Hepatocyte (in vitro differentiated cells): ENCODE results near the gene LIN7C.

Experiments
- CTCF ChIP-seq: fragments of 200-600 bp; sonication (generic); IDR thresholded peaks from 2 replicates; pipeline ENCODE4 v1.5.1; 2016; ENCODE audit warnings: antibody characterized with exemption, mild to moderate bottlenecking; ENCODE audit not compliant: poor library complexity
- EZH2 ChIP-seq: fragments of 200-600 bp; sonication (generic); IDR thresholded peaks from 2 replicates; pipeline ENCODE4 v1.6.1; 2016; ENCODE audit warnings: antibody characterized with exemption, mild to moderate bottlenecking, borderline replicate concordance
- EZH2phosphoT487 ChIP-seq: fragments of 200-600 bp; sonication (generic); IDR thresholded peaks from one replicate; pipeline ENCODE4 v1.6.1; 2018; ENCODE audit warnings: antibody characterized with exemption, mild to moderate bottlenecking, low read depth, moderate library complexity; ENCODE audit not compliant: unreplicated experiment, severe bottlenecking

DNA sequence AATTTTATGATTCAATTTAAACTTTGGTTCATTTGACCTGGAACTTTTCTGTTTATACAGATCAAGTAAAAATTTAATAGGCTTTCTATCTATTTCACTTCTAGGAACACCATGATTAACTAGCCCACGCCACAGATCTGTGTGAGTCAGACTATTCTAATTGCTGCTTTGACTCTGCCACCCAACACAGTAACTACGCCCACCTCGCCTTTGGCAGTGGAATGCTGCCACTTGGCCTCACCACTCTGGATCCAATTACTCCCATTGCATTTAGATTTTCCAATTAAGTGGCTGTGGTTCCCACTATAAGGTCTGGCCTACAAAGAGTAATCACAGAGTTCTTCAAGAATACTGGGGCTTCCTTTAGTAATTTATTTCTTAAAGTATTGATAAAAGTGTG is 46.6 kb upstream of the LIN7C start:
- TF ChIP-seq CTCF (no peak), EZH2 (no peak), EZH2phosphoT487 (no peak)
